ENCODE results near the gene SDK1.

DNA sequence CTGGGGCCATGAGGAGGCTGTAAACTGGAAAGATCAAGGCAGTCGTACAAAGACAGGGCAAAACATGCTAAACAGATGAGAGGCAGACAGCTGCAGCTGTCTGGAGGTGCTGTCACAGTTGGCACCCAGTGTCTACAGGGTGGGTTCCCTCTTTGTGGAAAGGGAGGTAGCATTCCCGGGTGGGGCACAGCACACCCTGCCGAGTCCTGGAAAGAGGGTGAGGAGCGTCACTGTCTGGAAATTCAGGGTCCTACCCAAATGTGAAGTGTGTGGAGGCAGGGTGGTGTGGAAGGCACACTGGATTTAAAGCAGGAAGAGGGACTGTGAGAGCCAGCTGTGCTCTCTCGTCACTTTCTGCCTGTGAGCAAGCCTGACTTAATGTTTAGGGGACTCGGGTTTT lies 356.2 kb downstream of the SDK1 start:
- TF ChIP-seq, protein P1, sequence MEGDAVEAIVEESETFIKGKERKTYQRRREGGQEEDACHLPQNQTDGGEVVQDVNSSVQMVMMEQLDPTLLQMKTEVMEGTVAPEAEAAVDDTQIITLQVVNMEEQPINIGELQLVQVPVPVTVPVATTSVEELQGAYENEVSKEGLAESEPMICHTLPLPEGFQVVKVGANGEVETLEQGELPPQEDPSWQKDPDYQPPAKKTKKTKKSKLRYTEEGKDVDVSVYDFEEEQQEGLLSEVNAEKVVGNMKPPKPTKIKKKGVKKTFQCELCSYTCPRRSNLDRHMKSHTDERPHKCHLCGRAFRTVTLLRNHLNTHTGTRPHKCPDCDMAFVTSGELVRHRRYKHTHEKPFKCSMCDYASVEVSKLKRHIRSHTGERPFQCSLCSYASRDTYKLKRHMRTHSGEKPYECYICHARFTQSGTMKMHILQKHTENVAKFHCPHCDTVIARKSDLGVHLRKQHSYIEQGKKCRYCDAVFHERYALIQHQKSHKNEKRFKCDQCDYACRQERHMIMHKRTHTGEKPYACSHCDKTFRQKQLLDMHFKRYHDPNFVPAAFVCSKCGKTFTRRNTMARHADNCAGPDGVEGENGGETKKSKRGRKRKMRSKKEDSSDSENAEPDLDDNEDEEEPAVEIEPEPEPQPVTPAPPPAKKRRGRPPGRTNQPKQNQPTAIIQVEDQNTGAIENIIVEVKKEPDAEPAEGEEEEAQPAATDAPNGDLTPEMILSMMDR (IDR thresholded peaks at IDR 0.05): no peak
- TF ChIP-seq POLR2A (IDR thresholded peaks at IDR 0.05): no peak
